ENCODE results near the gene WWC1.
"Not testable (repeated sequence)": the region's sequence is repeated elsewhere in the genome, so short reads cannot be mapped to it uniquely, and the experiment has no call there.

WWC1 gene

GRCh38 chr5:168427224-168427623 lies 135.8 kb downstream of the WWC1 start:
- Histone ChIP-seq H3K36me3 (replicated peaks) (no peaks in the 10 kb centered on the region), H3K4me3 (ENCODE audit: low read depth, low read length) (no peak overlapping the region), H3K27me3 (replicated peaks) (no peaks in the 10 kb centered on the region), H3K27ac (no peak overlapping the region)
- DNase-seq, result no peak
- TF ChIP-seq, protein P1, sequence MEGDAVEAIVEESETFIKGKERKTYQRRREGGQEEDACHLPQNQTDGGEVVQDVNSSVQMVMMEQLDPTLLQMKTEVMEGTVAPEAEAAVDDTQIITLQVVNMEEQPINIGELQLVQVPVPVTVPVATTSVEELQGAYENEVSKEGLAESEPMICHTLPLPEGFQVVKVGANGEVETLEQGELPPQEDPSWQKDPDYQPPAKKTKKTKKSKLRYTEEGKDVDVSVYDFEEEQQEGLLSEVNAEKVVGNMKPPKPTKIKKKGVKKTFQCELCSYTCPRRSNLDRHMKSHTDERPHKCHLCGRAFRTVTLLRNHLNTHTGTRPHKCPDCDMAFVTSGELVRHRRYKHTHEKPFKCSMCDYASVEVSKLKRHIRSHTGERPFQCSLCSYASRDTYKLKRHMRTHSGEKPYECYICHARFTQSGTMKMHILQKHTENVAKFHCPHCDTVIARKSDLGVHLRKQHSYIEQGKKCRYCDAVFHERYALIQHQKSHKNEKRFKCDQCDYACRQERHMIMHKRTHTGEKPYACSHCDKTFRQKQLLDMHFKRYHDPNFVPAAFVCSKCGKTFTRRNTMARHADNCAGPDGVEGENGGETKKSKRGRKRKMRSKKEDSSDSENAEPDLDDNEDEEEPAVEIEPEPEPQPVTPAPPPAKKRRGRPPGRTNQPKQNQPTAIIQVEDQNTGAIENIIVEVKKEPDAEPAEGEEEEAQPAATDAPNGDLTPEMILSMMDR (IDR thresholded peaks at IDR 0.05; ENCODE audit: low read depth, low read length, missing control alignments), result no peak
- in situ Hi-C loops (cut with HindIII; ENCODE audit: low pct_ligation_motif_present, low sequenced_read_pairs), result no loop called here

DNA sequence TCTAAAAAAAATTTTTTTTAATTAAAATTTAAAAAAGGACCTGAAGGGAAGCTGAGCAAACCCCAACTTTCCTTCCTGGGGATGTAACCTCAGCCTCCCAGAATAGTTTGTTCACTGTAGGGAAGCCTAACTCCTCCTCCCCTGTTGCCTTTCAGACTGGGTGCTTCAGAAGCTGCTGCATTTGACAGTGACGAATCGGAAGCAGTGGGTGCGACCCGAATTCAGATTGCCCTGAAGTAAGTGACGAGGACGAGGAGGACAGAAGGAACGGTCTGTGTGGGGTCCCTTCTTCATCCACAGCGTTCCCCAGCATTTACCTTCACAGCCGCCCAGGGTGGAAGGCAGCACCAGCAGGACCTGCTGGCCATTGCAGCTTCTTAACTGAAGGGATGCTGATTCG lies 137.1 kb downstream of the WWC1 start:
- no peak overlapping the region for H3K27ac ChIP-seq
- no peaks in the 10 kb centered on the region for H3K36me3 ChIP-seq (replicated peaks)
- no peaks in the 10 kb centered on the region for H3K27me3 ChIP-seq (replicated peaks)
- H3K4me3 ChIP-seq (ENCODE audit: low read depth, low read length), result no peak overlapping the region
- in situ Hi-C loops (cut with HindIII; ENCODE audit: low pct_ligation_motif_present, low sequenced_read_pairs), result no loop called here
- DNase-seq, result no peak
- TF ChIP-seq, protein P1 (IDR thresholded peaks at IDR 0.05; ENCODE audit: low read depth, low read length, missing control alignments), result no peak

DNA sequence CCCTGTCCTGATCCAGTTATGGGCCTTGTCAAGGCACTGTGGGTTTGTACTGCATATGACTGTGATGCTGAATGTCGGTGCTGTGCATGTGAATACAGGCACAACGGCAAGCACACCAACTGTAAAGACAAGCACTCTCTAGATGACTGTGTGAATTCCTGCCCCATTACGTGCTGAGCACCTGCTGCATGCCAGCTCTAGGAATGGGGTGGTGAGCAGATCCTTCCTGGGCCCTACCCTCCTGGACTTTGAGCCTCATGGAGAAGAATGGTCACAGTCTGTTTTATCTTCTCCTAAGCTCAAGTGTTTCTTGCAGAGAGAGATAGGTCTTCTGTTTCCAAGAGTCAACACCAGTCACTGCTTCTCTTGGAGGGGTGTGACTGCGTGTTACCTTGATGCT lies 138.9 kb downstream of the WWC1 start:
- TF ChIP-seq, protein P1 (IDR thresholded peaks at IDR 0.05; ENCODE audit: low read depth, low read length, missing control alignments), result no peak
- no peak for DNase-seq
- H3K27ac ChIP-seq, result no peak overlapping the region
- H3K36me3 ChIP-seq (replicated peaks), result no peaks in the 10 kb centered on the region
- in situ Hi-C loops (cut with HindIII; ENCODE audit: low pct_ligation_motif_present, low sequenced_read_pairs), result no loop called here
- H3K27me3 ChIP-seq (replicated peaks), result no peaks in the 10 kb centered on the region
- no peak overlapping the region for H3K4me3 ChIP-seq (ENCODE audit: low read depth, low read length)

DNA sequence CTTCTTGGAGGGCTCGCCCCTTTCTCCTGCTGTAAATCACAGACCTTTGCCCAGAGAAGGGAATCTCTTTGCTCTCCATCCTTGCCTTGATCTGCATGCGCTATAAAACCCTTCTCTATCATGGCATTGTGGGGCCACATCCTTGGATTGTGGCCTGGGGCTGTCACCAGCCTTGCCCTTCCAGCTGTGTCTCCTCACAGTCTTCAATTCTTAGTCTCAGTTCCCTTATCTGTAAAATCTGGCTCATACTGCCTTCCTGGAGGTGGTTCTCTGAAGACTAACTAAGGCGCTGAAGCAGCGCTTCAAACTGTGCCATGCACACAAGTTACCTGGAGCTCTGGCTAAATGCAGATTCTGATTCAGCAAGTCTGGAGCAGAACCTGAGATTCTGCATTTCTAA lies 141.5 kb downstream of the WWC1 start:
- Histone ChIP-seq H3K36me3 (replicated peaks) (no peaks in the 10 kb centered on the region), H3K27me3 (replicated peaks) (no peaks in the 10 kb centered on the region), H3K4me3 (ENCODE audit: low read depth, low read length) (no peak overlapping the region), H3K27ac (no peak overlapping the region)
- in situ Hi-C loops (cut with HindIII; ENCODE audit: low pct_ligation_motif_present, low sequenced_read_pairs), result no loop called here
- TF ChIP-seq, protein P1 (IDR thresholded peaks at IDR 0.05; ENCODE audit: low read depth, low read length, missing control alignments), result no peak
- DNase-seq, result no peak

GRCh38 chr5:168434001-168434400 lies 142.6 kb downstream of the WWC1 start:
- TF ChIP-seq, protein P1 (IDR thresholded peaks at IDR 0.05; ENCODE audit: low read depth, low read length, missing control alignments), result no peak
- no peaks in the 10 kb centered on the region for H3K36me3 ChIP-seq (replicated peaks)
- in situ Hi-C loops (cut with HindIII; ENCODE audit: low pct_ligation_motif_present, low sequenced_read_pairs), result no loop called here

GRCh38 chr5:168434746-168435321 lies 143.4 kb downstream of the WWC1 start:
- Histone ChIP-seq H3K27me3 (replicated peaks) (no peaks in the 10 kb centered on the region), H3K36me3 (replicated peaks) (no peaks in the 10 kb centered on the region), H3K27ac (no peak overlapping the region), H3K4me3 (ENCODE audit: low read depth, low read length) (no peak overlapping the region)
- DNase-seq, result peak; percentile 34
- in situ Hi-C loops (cut with HindIII; ENCODE audit: low pct_ligation_motif_present, low sequenced_read_pairs), result no loop called here
- TF ChIP-seq, protein P1 (IDR thresholded peaks at IDR 0.05; ENCODE audit: low read depth, low read length, missing control alignments), result no peak

More at GRCh38 chr5:168434001-168434400, 142.6 kb downstream of the WWC1 start:
- H3K27ac ChIP-seq, result no peak overlapping the region
- no peak overlapping the region for H3K4me3 ChIP-seq (ENCODE audit: low read depth, low read length)
- peak; percentile 19 for DNase-seq
- H3K27me3 ChIP-seq (replicated peaks), result no peaks in the 10 kb centered on the region

GRCh38 chr5:168435340-168435739 lies 143.9 kb downstream of the WWC1 start:
- DNase-seq; in situ Hi-C loops (cut with HindIII; ENCODE audit: low pct_ligation_motif_present, low sequenced_read_pairs); H3K4me3 ChIP-seq (ENCODE audit: low read depth, low read length); H3K36me3 ChIP-seq (replicated peaks); H3K27ac ChIP-seq; H3K27me3 ChIP-seq (replicated peaks): not testable (repeated sequence)

Measured in brain microvascular endothelial cell (primary cell).